Mesendoderm (in vitro differentiated cells): Measurements from ENCODE around the gene OSBPL5.

Experiments used
- DNase-seq: peaks from one replicate; pipeline ENCODE4 v3.0.0; 2013
- H2AK5ac ChIP-seq: 2 replicates; pipeline ENCODE4 v1.6.1; 2013; ENCODE audit warnings: low read length, inconsistent platforms
- H2BK120ac ChIP-seq: 2 replicates; pipeline ENCODE4 v1.6.1; 2013; ENCODE audit warnings: low read depth, mild to moderate bottlenecking, low read length, moderate library complexity, mixed read lengths
- H2BK15ac ChIP-seq: replicated peaks from 2 replicates; pipeline ENCODE4 v1.6.1; 2013; ENCODE audit warnings: low read depth, mild to moderate bottlenecking, moderate library complexity
- H2BK5ac ChIP-seq: 2 replicates; pipeline ENCODE4 v1.6.1; 2013; ENCODE audit warnings: low read length, inconsistent platforms
- H3K18ac ChIP-seq: 2 replicates; pipeline ENCODE4 v1.6.1; 2013; ENCODE audit warnings: mild to moderate bottlenecking, low read length, mixed read lengths
- H3K23ac ChIP-seq: one replicate; pipeline ENCODE4 v1.6.1; 2013; ENCODE audit warnings: low read length
- H3K27ac ChIP-seq: 2 replicates; pipeline ENCODE4 v1.5.1; 2013; ENCODE audit warnings: low read depth, mild to moderate bottlenecking, inconsistent platforms, low read length, moderate library complexity
- H3K27me3 ChIP-seq: 2 replicates; pipeline ENCODE4 v1.6.1; 2013; ENCODE audit warnings: low read length, control low read depth, mild to moderate bottlenecking, inconsistent platforms; ENCODE audit not compliant: insufficient read depth, poor library complexity
- H3K36me3 ChIP-seq: 2 replicates; pipeline ENCODE4 v1.6.1; 2013; ENCODE audit warnings: low read length, inconsistent platforms; ENCODE audit not compliant: control insufficient read depth, insufficient read depth
- H3K4ac ChIP-seq: one replicate; pipeline ENCODE4 v1.6.1; 2013; ENCODE audit warnings: low read depth, mild to moderate bottlenecking, low read length, moderate library complexity
- H3K4me1 ChIP-seq: 2 replicates; pipeline ENCODE4 v1.6.1; 2013; ENCODE audit warnings: low read depth, low read length, inconsistent platforms; ENCODE audit not compliant: control insufficient read depth
- H3K4me2 ChIP-seq: 2 replicates; pipeline ENCODE4 v1.6.1; 2013; ENCODE audit warnings: low read length
- H3K4me3 ChIP-seq: 2 replicates; pipeline ENCODE4 v1.5.1; 2013; ENCODE audit warnings: mild to moderate bottlenecking, low read length
- H3K56ac ChIP-seq: one replicate; pipeline ENCODE4 v1.6.1; 2013; ENCODE audit warnings: low read length
- H3K79me1 ChIP-seq: 2 replicates; pipeline ENCODE4 v1.6.1; 2013; ENCODE audit warnings: low read length, inconsistent platforms
- H3K79me2 ChIP-seq: 2 replicates; pipeline ENCODE4 v1.6.1; 2013; ENCODE audit warnings: mild to moderate bottlenecking, low read length; ENCODE audit not compliant: control insufficient read depth, insufficient read depth
- H3K9ac ChIP-seq: 2 replicates; pipeline ENCODE4 v1.6.1; 2013; ENCODE audit warnings: low read length, inconsistent platforms
- H4K5ac ChIP-seq: one replicate; pipeline ENCODE4 v1.6.1; 2013; ENCODE audit warnings: low read length
- H4K8ac ChIP-seq: one replicate; pipeline ENCODE4 v1.6.1; 2013; ENCODE audit warnings: low read depth, mild to moderate bottlenecking, control low read depth, low read length, moderate library complexity
- WGBS: extraction: QIAGEN DNeasy Blood & Tissue Kit; methylation state at CpG from one replicate; pipeline ENCODE4 v1.1.7; 2013; ENCODE audit warnings: low lambda C conversion rate, missing lambda C conversion rate; ENCODE audit not compliant: insufficient coverage; ENCODE audit errors: extremely low coverage; 5-methylcytosine and 5-hydroxymethylcytosine counted together

Gene OSBPL5

DNA sequence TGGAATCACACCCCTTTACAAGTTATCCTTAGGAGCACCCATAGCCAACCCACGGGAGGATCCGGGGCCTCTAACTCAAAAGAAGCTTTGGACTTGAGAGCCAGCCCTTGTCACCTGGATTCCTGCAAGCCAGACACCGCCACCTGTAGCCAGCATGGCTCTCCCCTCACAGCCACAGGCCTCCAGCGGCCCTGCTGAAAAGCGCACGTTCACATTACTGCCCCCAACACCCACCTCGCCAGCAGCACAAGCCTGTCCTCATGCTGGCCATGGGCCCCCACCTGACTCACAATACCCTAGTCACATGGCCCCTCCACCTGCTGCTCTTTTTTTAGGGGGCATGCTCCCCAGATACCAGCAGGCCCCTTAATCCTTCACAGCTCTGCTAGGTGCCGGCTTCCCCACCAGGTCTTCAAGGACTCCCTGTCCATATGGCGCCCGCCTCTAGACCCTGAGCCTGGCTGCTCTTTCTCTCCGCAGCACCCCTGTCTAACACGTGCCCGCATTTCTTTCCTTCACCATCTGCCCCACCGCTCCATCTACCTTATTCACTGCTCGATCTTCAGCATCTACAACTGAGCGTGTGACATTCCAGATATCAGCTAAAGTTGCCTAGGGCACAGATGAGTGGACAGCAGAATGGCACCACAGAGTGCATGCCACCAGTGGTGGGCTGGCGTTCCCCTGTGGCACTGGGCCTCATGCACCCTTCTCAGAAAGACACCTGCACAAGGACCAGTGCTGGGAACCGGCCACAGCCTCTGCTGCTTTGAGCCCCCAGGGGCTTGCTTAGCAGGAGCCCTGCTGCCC, 114.5 kb downstream of the OSBPL5 start:
- Histone ChIP-seq H2BK5ac (no peak overlapping the region), H3K27ac (no peak overlapping the region), H4K5ac (no peak overlapping the region), H3K79me1 (peaks cover 61% of the 10 kb centered on the region), H2BK15ac (no peak overlapping the region), H3K56ac (no peak overlapping the region), H3K9ac (no peak overlapping the region), H3K4me1 (peaks cover 3% of the 10 kb centered on the region), H3K4me2 (no peak overlapping the region), H3K36me3 (peaks cover 7% of the 10 kb centered on the region), H2AK5ac (no peak overlapping the region), H4K8ac (no peak overlapping the region), H3K4ac (no peak overlapping the region), H3K18ac (no peak overlapping the region), H3K79me2 (peaks cover 88% of the 10 kb centered on the region), H3K27me3 (no peaks in the 10 kb centered on the region), H3K4me3 (no peak overlapping the region), H3K23ac (no peak overlapping the region), H2BK120ac (no peak overlapping the region)
- no peak for DNase-seq
- WGBS = no CpG with 5 or more reads among the region's 18 CpGs

DNA sequence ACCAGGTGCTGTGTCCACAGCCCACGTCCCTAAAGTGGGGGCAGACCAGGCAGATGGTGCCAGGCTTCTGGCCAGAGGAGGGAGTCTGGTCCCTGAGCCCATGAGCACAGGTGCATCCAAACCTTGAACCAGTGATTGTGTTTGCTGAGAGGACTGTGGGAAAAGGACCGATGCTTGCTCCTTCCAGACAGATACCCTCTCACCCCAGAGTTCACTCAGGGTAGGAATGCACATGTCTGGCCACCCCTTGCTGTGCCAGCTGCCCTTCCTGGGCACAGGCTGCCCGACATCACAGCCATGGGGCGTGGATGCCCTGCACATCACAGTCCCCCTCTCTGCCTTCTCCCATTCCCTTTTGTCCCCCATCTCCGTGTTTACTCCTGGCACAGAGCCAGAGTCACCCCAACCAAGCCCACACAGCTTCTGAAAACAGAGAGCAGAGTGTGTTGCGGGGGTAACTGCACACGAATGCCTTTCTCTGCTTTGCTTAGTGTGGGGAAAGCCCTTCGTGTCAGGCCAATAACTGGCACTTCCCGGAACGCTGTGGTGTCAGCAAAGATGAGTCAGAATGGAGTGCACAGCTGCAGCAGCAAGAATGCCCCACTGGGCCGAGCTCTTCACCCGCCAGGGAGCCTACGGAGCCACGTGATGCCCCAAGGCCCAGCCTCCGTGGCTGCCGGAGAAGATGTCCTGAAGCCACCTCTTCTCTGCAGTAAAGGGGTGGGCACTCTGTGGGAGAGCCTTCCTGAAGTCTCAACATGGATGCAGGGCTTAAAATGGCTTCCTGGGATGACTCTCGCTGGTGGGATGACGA, 115.5 kb downstream of the OSBPL5 start:
- H3K18ac ChIP-seq = no peak overlapping the region
- H3K4ac ChIP-seq = no peak overlapping the region
- peaks cover 10% of the 10 kb centered on the region for H3K36me3 ChIP-seq
- H3K79me2 ChIP-seq = peaks cover 87% of the 10 kb centered on the region
- no peak overlapping the region for H3K4me3 ChIP-seq
- no peak overlapping the region for H2BK15ac ChIP-seq
- no peak for DNase-seq
- no peak overlapping the region for H4K5ac ChIP-seq
- no CpG with 5 or more reads among the region's 18 CpGs for WGBS
- H2AK5ac ChIP-seq = no peak overlapping the region
- no peak overlapping the region for H2BK120ac ChIP-seq
- H3K4me1 ChIP-seq = peaks cover 3% of the 10 kb centered on the region
- H3K4me2 ChIP-seq = no peak overlapping the region
- H3K9ac ChIP-seq = no peak overlapping the region
- no peaks in the 10 kb centered on the region for H3K27me3 ChIP-seq
- no peak overlapping the region for H3K56ac ChIP-seq
- no peak overlapping the region for H3K23ac ChIP-seq
- H3K79me1 ChIP-seq = peaks cover 61% of the 10 kb centered on the region
- H2BK5ac ChIP-seq = no peak overlapping the region
- H3K27ac ChIP-seq = no peak overlapping the region
- no peak overlapping the region for H4K8ac ChIP-seq

DNA sequence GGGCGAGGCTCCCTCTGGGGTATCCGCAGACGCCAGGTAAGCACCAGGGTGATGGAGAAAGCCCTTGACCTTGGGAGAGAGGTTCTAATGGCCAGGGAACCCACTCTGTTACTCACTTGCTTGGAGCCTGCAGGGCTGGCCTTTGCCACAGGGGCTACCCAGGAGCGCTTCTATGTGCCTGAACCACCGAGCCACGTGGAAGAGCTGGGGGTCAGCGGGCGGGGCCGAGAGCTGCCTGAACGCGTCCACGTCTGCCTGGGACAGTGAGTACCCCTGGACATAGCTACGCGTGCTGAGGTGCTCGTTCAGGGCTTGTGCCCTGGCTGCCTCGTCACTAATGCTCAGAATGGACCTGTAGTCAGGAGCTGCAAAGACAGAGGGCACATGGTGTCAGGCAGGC, 117.5 kb downstream of the OSBPL5 start:
- H4K8ac ChIP-seq = no peak overlapping the region
- DNase-seq = no peak
- H3K4me1 ChIP-seq = peaks cover 3% of the 10 kb centered on the region
- H3K79me1 ChIP-seq = peaks cover 62% of the 10 kb centered on the region
- H3K56ac ChIP-seq = no peak overlapping the region
- no peak overlapping the region for H3K27ac ChIP-seq
- no peak overlapping the region for H2BK5ac ChIP-seq
- H2BK120ac ChIP-seq = no peak overlapping the region
- no peak overlapping the region for H4K5ac ChIP-seq
- WGBS = no CpG with 5 or more reads among the region's 16 CpGs
- H3K23ac ChIP-seq = no peak overlapping the region
- no peak overlapping the region for H3K4me3 ChIP-seq
- H3K79me2 ChIP-seq = peaks cover 87% of the 10 kb centered on the region
- no peak overlapping the region for H3K18ac ChIP-seq
- H3K27me3 ChIP-seq = no peaks in the 10 kb centered on the region
- H3K9ac ChIP-seq = no peak overlapping the region
- no peak overlapping the region for H2AK5ac ChIP-seq
- H2BK15ac ChIP-seq = no peak overlapping the region
- H3K4me2 ChIP-seq = no peak overlapping the region
- peaks cover 8% of the 10 kb centered on the region for H3K36me3 ChIP-seq
- no peak overlapping the region for H3K4ac ChIP-seq

DNA sequence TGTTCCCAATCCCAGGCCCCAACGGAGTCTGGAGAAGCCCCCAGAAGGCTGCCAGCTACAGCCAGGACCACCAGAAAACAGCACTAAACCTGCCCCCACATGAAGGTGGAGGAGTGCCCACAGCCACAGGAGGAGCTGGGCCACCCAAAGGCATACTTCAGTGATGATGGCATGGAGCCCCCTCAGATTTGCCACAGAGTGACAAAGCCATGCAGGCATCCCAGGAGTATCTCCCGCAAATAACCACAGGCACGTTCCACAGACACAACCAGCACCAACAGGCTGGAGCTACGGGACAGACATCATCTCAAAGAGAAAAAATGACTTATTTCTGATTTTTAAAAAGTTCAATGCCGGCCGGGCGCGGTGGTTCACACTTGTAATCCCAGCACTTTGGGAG, 118.5 kb downstream of the OSBPL5 start:
- WGBS = no CpG with 5 or more reads among the region's 8 CpGs
- Histone ChIP-seq H3K27me3 (no peaks in the 10 kb centered on the region), H4K5ac (no peak overlapping the region), H2BK15ac (no peak overlapping the region), H3K9ac (no peak overlapping the region), H4K8ac (no peak overlapping the region), H3K79me2 (peaks cover 83% of the 10 kb centered on the region), H3K4me3 (no peak overlapping the region), H3K18ac (no peak overlapping the region), H2BK120ac (no peak overlapping the region), H3K56ac (no peak overlapping the region), H3K4me1 (peaks cover under 1% of the 10 kb centered on the region), H2BK5ac (no peak overlapping the region), H3K79me1 (peaks cover 62% of the 10 kb centered on the region), H2AK5ac (no peak overlapping the region), H3K27ac (no peak overlapping the region), H3K36me3 (peaks cover 6% of the 10 kb centered on the region), H3K4ac (no peak overlapping the region), H3K23ac (no peak overlapping the region), H3K4me2 (no peak overlapping the region)
- no peak for DNase-seq

DNA sequence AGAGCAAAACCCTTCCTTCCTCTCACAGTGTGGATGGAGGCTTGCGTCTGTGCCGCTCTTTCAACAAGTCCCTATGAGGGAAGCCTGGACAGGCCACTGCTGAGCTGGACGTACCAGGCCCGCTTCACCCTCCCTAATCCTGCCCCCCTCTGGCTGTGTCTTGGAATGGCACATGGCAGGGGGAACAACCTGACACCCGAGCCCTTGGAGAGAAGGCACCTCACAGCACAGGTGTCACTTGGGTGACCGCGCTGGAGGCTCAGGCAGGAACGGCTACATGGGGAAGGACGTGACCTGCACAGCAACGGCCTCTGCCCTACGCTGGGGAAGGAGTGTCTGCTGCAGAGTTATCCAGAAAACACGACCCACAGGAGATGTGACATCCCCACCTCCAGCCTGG, 118.9 kb downstream of the OSBPL5 start:
- H2BK120ac ChIP-seq = no peak overlapping the region
- peaks cover 8% of the 10 kb centered on the region for H3K36me3 ChIP-seq
- no peak overlapping the region for H3K4me3 ChIP-seq
- no peak overlapping the region for H3K18ac ChIP-seq
- no peak overlapping the region for H3K4me2 ChIP-seq
- H3K4ac ChIP-seq = no peak overlapping the region
- no CpG with 5 or more reads among the region's 12 CpGs for WGBS
- peaks cover 64% of the 10 kb centered on the region for H3K79me1 ChIP-seq
- no peak overlapping the region for H2BK15ac ChIP-seq
- no peak overlapping the region for H4K5ac ChIP-seq
- H2AK5ac ChIP-seq = no peak overlapping the region
- H3K56ac ChIP-seq = no peak overlapping the region
- H4K8ac ChIP-seq = no peak overlapping the region
- H3K27ac ChIP-seq = no peak overlapping the region
- no peaks in the 10 kb centered on the region for H3K27me3 ChIP-seq
- DNase-seq = no peak
- peaks cover 80% of the 10 kb centered on the region for H3K79me2 ChIP-seq
- no peaks in the 10 kb centered on the region for H3K4me1 ChIP-seq
- H3K23ac ChIP-seq = no peak overlapping the region
- no peak overlapping the region for H3K9ac ChIP-seq
- H2BK5ac ChIP-seq = no peak overlapping the region
